AG04450 (cell line): ENCODE measurements around the gene MSH4. TPM values are rescaled to one million over a fixed set of nuclear protein-coding genes. Genes with fewer than 3 reads are reported as not detected.

Source experiments
- CTCF ChIA-PET: fragments of 300-600, 350-600 bp; formaldehyde crosslinking; extraction: SDS; loops from one replicate; lab custom pipeline; 2022; ENCODE audit warnings: antibody characterized with exemption, inconsistent platforms; lab: Charles Lee
- POLR2A ChIA-PET: fragments of 350-600 bp; formaldehyde crosslinking; extraction: SDS; loops from one replicate; lab custom pipeline; 2021; ENCODE audit warnings: antibody characterized with exemption, inconsistent platforms; lab: Yijun Ruan, JAX
- DNase-seq: peaks from one replicate; pipeline ENCODE4 v3.0.0-alpha.2; 2011; ENCODE audit warnings: low read depth, low spot score
- H3K27ac ChIP-seq: one replicate; pipeline ENCODE4 v1.5.1; 2012; ENCODE audit warnings: low read depth, low read length, control low read depth
- H3K27me3 ChIP-seq: one replicate; pipeline ENCODE4 v1.6.0; 2012; ENCODE audit warnings: low read length; ENCODE audit not compliant: control insufficient read depth, insufficient read depth
- H3K4me3 ChIP-seq: 2 replicates; pipeline ENCODE4 v1.5.1; 2011; ENCODE audit warnings: mild to moderate bottlenecking, low read depth, low read length, control low read depth
- H3K9me3 ChIP-seq: 2 replicates; pipeline ENCODE4 v1.5.1; 2012; ENCODE audit warnings: low read length; ENCODE audit not compliant: control insufficient read depth, insufficient read depth
- CTCF ChIP-seq: IDR thresholded peaks from 2 replicates; pipeline ENCODE4 v1.5.1; 2011; ENCODE audit warnings: low read depth, low read length, control low read depth, inconsistent platforms
- polyA plus RNA-seq: library from polyadenylated mRNA; depleted of rRNA; stranded (reverse); fragments of >200 nt; gene quantifications from 2 replicates; pipeline ENCODE4 v1.2.3, GENCODE V29; 2011

The MSH4 gene
- polyA plus RNA-seq, 1 experiment: 0.04 TPM

- H3K9me3 ChIP-seq: no peaks in the 10 kb centered on the region; the same call in 1 of the 2 replicates
- peak overlapping the region; percentile 35 for H3K27ac ChIP-seq
- CTCF ChIA-PET: no interaction called here
- POLR2A ChIA-PET: interaction anchor here (0.6 to 1.7 kb wide), 7 partner anchors 10 to 26 kb away, joined by 3 to 12 read pairs (median 6); partner anchors contain the start of gene MSH4
- H3K4me3 ChIP-seq: peak overlapping the region; percentile 73
- TF ChIP-seq CTCF: no peak
- no peaks in the 10 kb centered on the region for H3K27me3 ChIP-seq
- DNase-seq: no peak
Observed at GRCh38 chr1:75785320-75785982, 11.2 kb upstream of the MSH4 start.

- TF ChIP-seq CTCF: no peak
- DNase-seq: peak; percentile 91
- Histone ChIP-seq H3K9me3 (no peaks in the 10 kb centered on the region; the same call in 1 of the 2 replicates), H3K27ac (peak within 1 kb of the TSS; percentile 35), H3K4me3 (peak within 1 kb of the TSS; percentile 73), H3K27me3 (no peaks in the 10 kb centered on the region)
- CTCF ChIA-PET: no interaction called here
- POLR2A ChIA-PET: interaction anchor here (0.6 to 1.7 kb wide), 8 partner anchors 9 to 25 kb away, joined by 3 to 12 read pairs (median 6); partner anchors contain the start of gene MSH4
Observed at GRCh38 chr1:75785983-75786853, 10.5 kb upstream of the MSH4 start, which contains the start of gene RABGGTB. Gene RABGGTB (plus strand): TSS chr1:75786256. CDS start chr1:75786272, 16 bp downstream.

GRCh38 chr1:75786901-75787493 lies 9.7 kb upstream of the MSH4 start:
- DNase-seq: no peak
- POLR2A ChIA-PET: interaction anchor here (1.0 to 1.7 kb wide), 3 partner anchors 19 to 21 kb away, joined by 3 to 12 read pairs (median 6); no protein-coding TSS in a partner anchor
- no peak overlapping the region for H3K27ac ChIP-seq

GRCh38 chr1:75787524-75787923 lies 9.2 kb upstream of the MSH4 start:
- no peak for TF ChIP-seq CTCF
- Histone ChIP-seq H3K4me3 (peak overlapping the region; percentile 73), H3K9me3 (no peaks in the 10 kb centered on the region; the same call in 1 of the 2 replicates), H3K27me3 (no peaks in the 10 kb centered on the region), H3K27ac (no peak overlapping the region)
- POLR2A ChIA-PET: no interaction called here
- DNase-seq: no peak
- CTCF ChIA-PET: no interaction called here

More at GRCh38 chr1:75786901-75787493, 9.7 kb upstream of the MSH4 start:
- CTCF ChIA-PET: no interaction called here
- Histone ChIP-seq H3K27me3 (no peaks in the 10 kb centered on the region), H3K9me3 (no peaks in the 10 kb centered on the region; the same call in 1 of the 2 replicates), H3K4me3 (peak overlapping the region; percentile 73)
- no peak for TF ChIP-seq CTCF
